HL-60 (cell line): ENCODE data around the gene B9D2.

Source experiments
- GABPA ChIP-seq: IDR thresholded peaks from 2 replicates; pipeline ENCODE4 v1.6.1; 2012; ENCODE audit warnings: low read depth
- POLR2AphosphoS5 ChIP-seq: IDR thresholded peaks from 2 replicates; pipeline ENCODE4 v1.6.1; 2012; ENCODE audit warnings: low read depth
- SPI1 ChIP-seq: IDR thresholded peaks from 2 replicates; pipeline ENCODE4 v1.6.1; 2012; ENCODE audit warnings: low read depth, mild to moderate bottlenecking, borderline replicate concordance
- TF ChIP-seq, protein P1 (sequence below): IDR thresholded peaks from one replicate; pipeline ENCODE4 v1.5.1; 2011; ENCODE audit warnings: low read length, control low read depth, inconsistent platforms; ENCODE audit not compliant: insufficient read depth

DNA sequence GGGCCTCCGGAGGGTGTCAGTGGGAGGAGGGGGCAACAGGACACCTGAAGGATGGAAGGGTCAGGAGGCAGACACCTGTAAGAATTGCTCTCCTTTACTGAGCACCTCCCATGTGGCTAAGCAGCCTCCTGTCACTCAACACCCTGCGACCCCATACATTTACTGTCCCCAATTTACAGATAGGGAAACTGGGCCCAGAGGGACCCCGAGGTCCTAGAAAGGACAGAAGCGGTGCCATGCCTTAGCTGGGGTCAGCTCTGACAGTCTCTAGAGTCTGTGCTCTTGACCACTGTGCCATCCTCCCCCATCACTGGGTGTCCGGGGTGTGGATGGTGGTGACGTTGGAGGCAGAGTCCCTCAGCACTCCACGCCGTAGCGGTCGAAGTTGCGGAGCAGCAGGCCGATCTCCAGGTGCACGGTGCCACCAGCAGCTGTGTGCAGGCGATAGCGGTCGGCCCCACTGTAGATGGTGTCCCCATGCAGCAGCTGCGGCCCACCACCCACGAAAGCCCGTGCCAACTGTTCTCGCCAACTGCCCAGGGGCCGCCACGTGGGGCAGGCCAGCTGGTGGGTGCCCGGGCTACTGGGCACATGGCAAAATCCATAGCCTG, 9.5 kb downstream of the B9D2 start:
- TF ChIP-seq, protein P1, sequence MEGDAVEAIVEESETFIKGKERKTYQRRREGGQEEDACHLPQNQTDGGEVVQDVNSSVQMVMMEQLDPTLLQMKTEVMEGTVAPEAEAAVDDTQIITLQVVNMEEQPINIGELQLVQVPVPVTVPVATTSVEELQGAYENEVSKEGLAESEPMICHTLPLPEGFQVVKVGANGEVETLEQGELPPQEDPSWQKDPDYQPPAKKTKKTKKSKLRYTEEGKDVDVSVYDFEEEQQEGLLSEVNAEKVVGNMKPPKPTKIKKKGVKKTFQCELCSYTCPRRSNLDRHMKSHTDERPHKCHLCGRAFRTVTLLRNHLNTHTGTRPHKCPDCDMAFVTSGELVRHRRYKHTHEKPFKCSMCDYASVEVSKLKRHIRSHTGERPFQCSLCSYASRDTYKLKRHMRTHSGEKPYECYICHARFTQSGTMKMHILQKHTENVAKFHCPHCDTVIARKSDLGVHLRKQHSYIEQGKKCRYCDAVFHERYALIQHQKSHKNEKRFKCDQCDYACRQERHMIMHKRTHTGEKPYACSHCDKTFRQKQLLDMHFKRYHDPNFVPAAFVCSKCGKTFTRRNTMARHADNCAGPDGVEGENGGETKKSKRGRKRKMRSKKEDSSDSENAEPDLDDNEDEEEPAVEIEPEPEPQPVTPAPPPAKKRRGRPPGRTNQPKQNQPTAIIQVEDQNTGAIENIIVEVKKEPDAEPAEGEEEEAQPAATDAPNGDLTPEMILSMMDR = no peak
- TF ChIP-seq SPI1 (no peak), POLR2AphosphoS5 (no peak), GABPA (no peak)
